Measurements from ENCODE around the gene OR10H2.
A peak's percentile ranks its signal among the peaks of the same experiment; 100 is the strongest.
"Not testable (repeated sequence)": the region's sequence is repeated elsewhere in the genome, so short reads cannot be mapped to it uniquely, and the experiment has no call there.

OR10H2 gene, protein sequence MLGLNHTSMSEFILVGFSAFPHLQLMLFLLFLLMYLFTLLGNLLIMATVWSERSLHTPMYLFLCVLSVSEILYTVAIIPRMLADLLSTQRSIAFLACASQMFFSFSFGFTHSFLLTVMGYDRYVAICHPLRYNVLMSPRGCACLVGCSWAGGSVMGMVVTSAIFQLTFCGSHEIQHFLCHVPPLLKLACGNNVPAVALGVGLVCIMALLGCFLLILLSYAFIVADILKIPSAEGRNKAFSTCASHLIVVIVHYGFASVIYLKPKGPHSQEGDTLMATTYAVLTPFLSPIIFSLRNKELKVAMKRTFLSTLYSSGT

DNA sequence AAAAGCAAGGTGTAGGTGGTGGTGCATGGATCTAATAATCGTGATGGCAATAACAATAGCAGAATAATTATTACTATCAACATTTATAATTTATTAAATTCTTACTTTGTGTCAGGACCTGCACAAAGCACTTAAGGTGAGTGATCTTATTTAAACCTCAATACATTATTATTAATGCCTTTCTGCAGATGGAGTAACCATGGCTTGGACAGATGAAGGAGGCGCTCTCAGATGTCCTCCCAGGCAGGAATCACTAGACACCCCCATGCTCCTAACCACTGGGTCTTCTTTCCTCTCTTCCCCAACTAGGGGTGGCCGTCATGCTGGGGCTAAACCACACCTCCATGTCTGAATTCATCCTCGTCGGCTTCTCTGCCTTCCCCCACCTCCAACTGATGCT, at the start of gene OR10H2:
Gene OR10H2 (plus strand): TSS at position 301 of the 400 bp plus-strand sequence. CDS start 20 bp downstream, at position 321.
- Histone ChIP-seq H3K9ac (ENCODE audit: low read length) (no peak within 1 kb of the TSS), H3K9me3 (ENCODE audit: control insufficient read depth, low read length) (no peaks in the 10 kb centered on the region), H3K4me3 (ENCODE audit: low read length) (no peak within 1 kb of the TSS), H3K4me1 (ENCODE audit: control insufficient read depth, insufficient read depth, low read length) (no peaks in the 10 kb centered on the region), H3K27me3 (replicated peaks; ENCODE audit: control insufficient read depth, insufficient read depth, low read length) (no peaks in the 10 kb centered on the region), H3K36me3 (ENCODE audit: control insufficient read depth, insufficient read depth, low read length, severe bottlenecking) (no peaks in the 10 kb centered on the region)
- DNase-seq (ENCODE audit: low read depth), result no peak

DNA sequence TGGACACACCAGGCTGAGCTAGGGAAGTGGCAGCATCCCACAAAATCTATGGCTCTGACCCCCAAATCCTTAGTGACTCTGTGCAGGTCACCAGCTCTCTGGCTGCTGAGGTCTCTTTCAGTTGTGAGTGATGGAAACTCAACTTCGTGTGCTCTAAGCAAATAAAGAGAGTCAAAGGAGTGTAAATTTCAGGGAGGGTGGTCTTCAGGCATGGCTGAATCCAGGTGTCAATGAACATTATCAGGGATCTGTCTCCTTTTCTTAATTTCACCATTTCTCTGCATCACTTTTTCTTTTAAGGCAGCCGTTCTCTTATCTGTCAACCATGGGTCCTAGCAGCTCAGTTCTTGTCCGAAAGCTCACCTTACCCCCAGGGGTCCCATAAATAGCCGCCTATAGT, 48.7 kb upstream of the OR10H2 start:
- Histone ChIP-seq H3K9ac (ENCODE audit: low read length) (no peak overlapping the region), H3K27me3 (replicated peaks; ENCODE audit: control insufficient read depth, insufficient read depth, low read length) (no peaks in the 10 kb centered on the region), H3K36me3 (ENCODE audit: control insufficient read depth, insufficient read depth, low read length, severe bottlenecking) (peaks cover 30% of the 10 kb centered on the region), H3K9me3 (ENCODE audit: control insufficient read depth, low read length) (no peaks in the 10 kb centered on the region), H3K4me3 (ENCODE audit: low read length) (no peak overlapping the region), H3K4me1 (ENCODE audit: control insufficient read depth, insufficient read depth, low read length) (peaks cover 4% of the 10 kb centered on the region)
- DNase-seq (ENCODE audit: low read depth), result no peak

DNA sequence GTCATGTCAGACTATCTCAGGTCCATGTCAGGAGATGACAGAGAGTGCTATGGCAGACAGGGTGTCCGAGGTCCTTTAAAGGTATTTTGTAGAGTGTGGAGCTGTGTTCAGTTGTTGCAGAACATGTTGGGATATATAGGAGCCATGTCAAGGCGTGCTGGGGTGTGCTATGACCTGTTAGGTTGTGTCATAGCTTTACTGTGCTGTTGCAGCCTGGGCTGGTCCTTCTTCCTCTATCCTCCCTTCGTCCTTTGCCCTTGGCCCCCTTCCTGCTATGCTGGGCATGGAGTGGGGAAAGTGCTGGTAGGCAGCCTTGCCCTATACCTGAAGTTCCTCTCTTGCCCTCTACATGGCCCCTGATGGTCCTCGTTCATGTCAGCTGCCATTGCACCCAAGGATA, 48.0 kb upstream of the OR10H2 start:
- H3K9ac ChIP-seq (ENCODE audit: low read length); H3K9me3 ChIP-seq (ENCODE audit: control insufficient read depth, low read length); DNase-seq (ENCODE audit: low read depth); H3K4me3 ChIP-seq (ENCODE audit: low read length); H3K4me1 ChIP-seq (ENCODE audit: control insufficient read depth, insufficient read depth, low read length); H3K27me3 ChIP-seq (replicated peaks; ENCODE audit: control insufficient read depth, insufficient read depth, low read length): not testable (repeated sequence)
- H3K36me3 ChIP-seq (ENCODE audit: control insufficient read depth, insufficient read depth, low read length, severe bottlenecking), result peaks cover 35% of the 10 kb centered on the region

DNA sequence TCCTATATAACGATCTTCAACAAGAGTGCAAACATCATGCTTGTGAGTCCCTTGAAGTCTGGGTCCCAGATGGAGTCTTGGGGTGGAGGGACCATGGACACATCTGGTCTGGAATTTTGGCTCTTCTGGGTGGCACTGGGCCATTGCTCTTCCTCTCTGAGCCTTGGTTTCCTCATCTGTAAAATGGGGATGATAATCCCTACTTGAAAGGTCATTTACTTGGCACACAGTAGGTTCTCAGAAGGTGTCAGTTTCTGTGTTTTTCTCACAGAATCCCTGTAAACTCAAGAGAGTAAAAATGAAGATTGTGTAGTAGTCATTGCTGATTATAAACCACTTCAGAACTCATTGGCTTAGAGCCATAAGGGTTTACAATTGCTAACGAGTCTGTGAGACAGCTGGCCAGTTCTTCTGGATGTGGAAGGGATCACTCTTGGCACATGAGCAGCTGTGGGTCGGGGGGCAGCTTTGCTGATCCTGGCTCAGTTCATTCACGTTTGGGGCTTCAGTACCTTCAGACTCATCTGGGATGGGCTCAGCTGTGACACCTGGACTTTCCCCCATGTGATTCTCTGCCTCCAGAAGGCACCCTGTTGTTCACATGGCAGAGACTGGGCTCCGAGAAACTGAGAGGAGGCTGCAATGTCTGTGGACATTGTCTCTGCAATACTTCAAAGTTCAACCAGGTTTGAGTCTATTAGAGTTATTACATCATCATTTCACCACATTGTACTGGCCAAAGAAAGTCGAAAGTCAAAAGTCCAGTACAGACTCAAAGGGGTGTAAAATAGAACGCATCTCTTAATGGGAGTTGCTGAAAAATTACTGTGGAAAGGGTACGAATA, 47.1 kb upstream of the OR10H2 start:
- Histone ChIP-seq H3K9me3 (ENCODE audit: control insufficient read depth, low read length) (no peaks in the 10 kb centered on the region), H3K4me3 (ENCODE audit: low read length) (no peak overlapping the region), H3K27me3 (replicated peaks; ENCODE audit: control insufficient read depth, insufficient read depth, low read length) (no peaks in the 10 kb centered on the region), H3K4me1 (ENCODE audit: control insufficient read depth, insufficient read depth, low read length) (no peaks in the 10 kb centered on the region), H3K36me3 (ENCODE audit: control insufficient read depth, insufficient read depth, low read length, severe bottlenecking) (peaks cover 38% of the 10 kb centered on the region), H3K9ac (ENCODE audit: low read length) (no peak overlapping the region)
- no peak for DNase-seq (ENCODE audit: low read depth)

DNA sequence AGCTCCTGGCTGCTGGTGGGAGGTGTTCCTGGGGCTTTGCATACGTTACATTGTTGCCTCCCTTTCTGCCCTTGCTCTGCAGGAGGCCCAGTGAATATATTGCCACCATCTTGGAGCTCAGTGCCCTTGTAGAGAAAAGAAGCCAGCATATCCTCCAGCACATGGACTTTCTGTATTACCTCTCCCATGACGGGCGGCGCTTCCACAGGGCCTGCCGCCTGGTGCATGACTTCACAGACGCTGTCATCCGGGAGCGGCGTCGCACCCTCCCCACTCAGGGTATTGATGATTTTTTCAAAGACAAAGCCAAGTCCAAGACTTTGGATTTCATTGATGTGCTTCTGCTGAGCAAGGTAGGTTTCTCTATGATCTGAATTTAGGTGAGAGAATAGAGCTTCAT, 44.4 kb upstream of the OR10H2 start:
- H3K4me1 ChIP-seq (ENCODE audit: control insufficient read depth, insufficient read depth, low read length), result no peaks in the 10 kb centered on the region
- no peak overlapping the region for H3K4me3 ChIP-seq (ENCODE audit: low read length)
- peaks cover 12% of the 10 kb centered on the region for H3K9me3 ChIP-seq (ENCODE audit: control insufficient read depth, low read length)
- peaks cover 55% of the 10 kb centered on the region for H3K36me3 ChIP-seq (ENCODE audit: control insufficient read depth, insufficient read depth, low read length, severe bottlenecking)
- no peak for DNase-seq (ENCODE audit: low read depth)
- no peak overlapping the region for H3K9ac ChIP-seq (ENCODE audit: low read length)
- no peaks in the 10 kb centered on the region for H3K27me3 ChIP-seq (replicated peaks; ENCODE audit: control insufficient read depth, insufficient read depth, low read length)

DNA sequence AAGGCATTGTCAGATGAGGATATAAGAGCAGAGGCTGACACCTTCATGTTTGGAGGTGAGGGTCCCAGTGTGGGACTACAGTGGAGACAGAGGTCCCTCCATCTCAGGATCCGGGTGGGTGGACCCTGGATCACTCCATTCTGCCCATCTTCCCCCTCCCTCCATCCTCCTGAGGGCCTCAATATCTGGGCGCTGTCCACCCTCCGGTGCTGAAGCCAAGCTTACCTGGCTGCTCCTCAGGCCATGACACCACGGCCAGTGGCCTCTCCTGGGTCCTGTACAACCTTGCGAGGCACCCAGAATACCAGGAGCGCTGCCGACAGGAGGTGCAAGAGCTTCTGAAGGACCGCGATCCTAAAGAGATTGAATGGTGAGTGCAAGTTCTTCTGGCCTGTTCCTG, 43.0 kb upstream of the OR10H2 start:
- H3K4me1 ChIP-seq (ENCODE audit: control insufficient read depth, insufficient read depth, low read length), result no peaks in the 10 kb centered on the region
- no peaks in the 10 kb centered on the region for H3K27me3 ChIP-seq (replicated peaks; ENCODE audit: control insufficient read depth, insufficient read depth, low read length)
- H3K9ac ChIP-seq (ENCODE audit: low read length), result no peak overlapping the region
- DNase-seq (ENCODE audit: low read depth), result no peak
- peaks cover 20% of the 10 kb centered on the region for H3K9me3 ChIP-seq (ENCODE audit: control insufficient read depth, low read length)
- H3K4me3 ChIP-seq (ENCODE audit: low read length), result no peak overlapping the region
- peaks cover 55% of the 10 kb centered on the region for H3K36me3 ChIP-seq (ENCODE audit: control insufficient read depth, insufficient read depth, low read length, severe bottlenecking)

DNA sequence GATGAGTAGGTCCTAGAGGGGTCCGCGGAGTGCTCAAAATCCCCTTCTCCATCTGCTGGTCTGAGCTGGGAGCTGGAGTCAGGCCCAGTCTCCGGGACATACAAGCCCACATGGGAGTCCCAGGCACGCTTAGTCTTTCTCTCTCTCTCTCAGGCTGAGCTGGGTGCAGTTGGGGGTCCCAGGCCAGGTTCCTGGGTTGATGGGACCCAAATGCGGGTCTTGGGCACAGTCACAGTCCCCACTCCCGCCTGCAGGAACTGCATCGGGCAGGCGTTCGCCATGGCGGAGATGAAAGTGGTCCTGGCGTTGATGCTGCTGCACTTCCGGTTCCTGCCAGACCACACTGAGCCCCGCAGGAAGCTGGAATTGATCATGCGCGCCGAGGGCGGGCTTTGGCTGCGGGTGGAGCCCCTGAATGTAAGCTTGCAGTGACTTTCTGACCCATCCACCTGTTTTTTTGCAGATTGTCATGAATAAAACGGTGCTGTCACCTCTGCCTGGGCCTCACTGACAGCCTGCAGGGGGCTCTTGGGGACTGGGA, 31.1 kb upstream of the OR10H2 start:
- Histone ChIP-seq H3K4me1 (ENCODE audit: control insufficient read depth, insufficient read depth, low read length) (no peaks in the 10 kb centered on the region), H3K9ac (ENCODE audit: low read length) (no peak overlapping the region), H3K36me3 (ENCODE audit: control insufficient read depth, insufficient read depth, low read length, severe bottlenecking) (peaks cover 3% of the 10 kb centered on the region), H3K9me3 (ENCODE audit: control insufficient read depth, low read length) (peaks cover 5% of the 10 kb centered on the region), H3K27me3 (replicated peaks; ENCODE audit: control insufficient read depth, insufficient read depth, low read length) (no peaks in the 10 kb centered on the region), H3K4me3 (ENCODE audit: low read length) (no peak overlapping the region)
- no peak for DNase-seq (ENCODE audit: low read depth)

DNA sequence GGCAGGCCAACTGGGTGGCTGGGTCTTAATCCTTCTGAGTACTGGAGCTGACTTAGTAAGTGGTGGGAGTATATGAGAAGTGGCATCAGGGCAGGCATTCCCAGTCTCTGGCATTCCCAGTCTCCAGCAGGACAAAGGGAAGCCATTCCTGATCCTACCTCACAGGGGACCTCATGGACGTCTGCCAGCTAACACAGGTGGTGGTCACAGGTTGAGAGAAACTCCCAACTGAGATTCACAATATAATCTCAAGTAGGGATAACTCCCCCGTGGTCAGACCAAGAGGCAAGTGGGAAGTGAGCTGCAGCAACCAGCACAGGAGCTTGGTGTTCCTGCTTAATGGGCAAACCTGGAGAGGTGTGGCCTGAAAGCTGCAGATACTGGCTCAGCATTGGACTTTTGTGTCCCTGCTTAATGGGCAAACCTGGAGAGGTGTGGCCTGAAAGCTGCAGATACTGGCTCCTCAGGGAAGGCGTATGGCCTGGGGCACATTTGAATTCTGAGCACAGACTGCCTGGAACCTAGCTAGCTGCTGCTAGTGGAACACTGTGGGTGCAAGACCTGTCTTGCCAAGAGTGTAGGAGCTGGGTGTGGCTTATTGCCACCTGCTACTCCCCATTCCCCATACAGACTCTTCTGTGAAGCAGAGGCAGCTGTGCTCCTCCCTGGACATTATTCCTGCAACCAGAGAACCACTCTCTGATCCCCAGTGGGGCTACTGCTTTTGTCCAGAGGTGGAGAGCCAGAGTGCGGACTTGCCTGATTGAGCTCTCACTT, 25.9 kb upstream of the OR10H2 start:
- Histone ChIP-seq H3K4me1 (ENCODE audit: control insufficient read depth, insufficient read depth, low read length) (no peaks in the 10 kb centered on the region), H3K27me3 (replicated peaks; ENCODE audit: control insufficient read depth, insufficient read depth, low read length) (no peaks in the 10 kb centered on the region), H3K4me3 (ENCODE audit: low read length) (no peak overlapping the region), H3K9ac (ENCODE audit: low read length) (no peak overlapping the region), H3K36me3 (ENCODE audit: control insufficient read depth, insufficient read depth, low read length, severe bottlenecking) (peaks cover 3% of the 10 kb centered on the region), H3K9me3 (ENCODE audit: control insufficient read depth, low read length) (peaks cover 5% of the 10 kb centered on the region)
- DNase-seq (ENCODE audit: low read depth), result no peak

DNA sequence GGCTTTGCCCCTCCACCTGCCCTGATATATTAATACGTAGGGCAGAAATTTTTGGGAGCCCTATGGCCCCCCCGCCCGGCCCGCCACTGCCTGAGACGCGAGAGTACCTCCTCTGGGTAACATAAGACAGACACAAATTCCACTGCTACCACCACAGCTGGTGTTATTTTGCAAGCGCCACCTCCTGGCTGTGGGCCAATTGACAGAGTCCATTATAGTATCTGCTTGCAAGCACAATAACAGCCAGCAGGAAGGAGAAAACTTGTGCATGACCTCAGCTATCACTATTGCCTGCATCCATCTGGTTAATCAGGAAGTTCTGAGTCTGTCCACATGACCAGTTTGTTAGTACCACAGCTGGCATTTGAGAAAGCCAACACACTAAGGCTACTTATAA, 25.3 kb upstream of the OR10H2 start:
- peak; percentile 62 for DNase-seq (ENCODE audit: low read depth)
- H3K9me3 ChIP-seq (ENCODE audit: control insufficient read depth, low read length), result peaks cover 5% of the 10 kb centered on the region

DNA sequence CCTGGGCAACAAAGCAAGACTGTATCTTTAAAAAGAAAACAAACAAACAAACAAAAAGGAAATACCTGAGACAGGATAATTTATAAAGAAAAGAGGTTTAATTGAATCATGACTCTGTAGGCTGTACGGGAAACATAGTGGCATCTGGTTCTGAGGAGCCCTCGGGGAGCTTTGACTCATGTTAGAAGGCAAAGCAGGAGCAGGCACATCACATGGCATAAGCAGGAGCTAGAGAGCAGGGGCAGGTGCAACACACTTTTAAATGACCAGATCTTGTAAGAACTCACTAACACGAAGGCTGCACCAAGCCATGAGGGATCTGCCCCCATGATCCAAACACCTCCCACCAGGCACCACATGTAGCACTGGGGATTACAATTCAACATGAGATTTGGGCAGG, 13.2 kb upstream of the OR10H2 start:
- H3K4me3 ChIP-seq (ENCODE audit: low read length), result no peak overlapping the region
- peaks cover 6% of the 10 kb centered on the region for H3K9me3 ChIP-seq (ENCODE audit: control insufficient read depth, low read length)

More for the DNA sequence above, 25.3 kb upstream of the OR10H2 start:
- Histone ChIP-seq H3K4me3 (ENCODE audit: low read length) (no peak overlapping the region), H3K27me3 (replicated peaks; ENCODE audit: control insufficient read depth, insufficient read depth, low read length) (no peaks in the 10 kb centered on the region), H3K4me1 (ENCODE audit: control insufficient read depth, insufficient read depth, low read length) (no peaks in the 10 kb centered on the region), H3K9ac (ENCODE audit: low read length) (no peak overlapping the region), H3K36me3 (ENCODE audit: control insufficient read depth, insufficient read depth, low read length, severe bottlenecking) (peaks cover 3% of the 10 kb centered on the region)

DNA sequence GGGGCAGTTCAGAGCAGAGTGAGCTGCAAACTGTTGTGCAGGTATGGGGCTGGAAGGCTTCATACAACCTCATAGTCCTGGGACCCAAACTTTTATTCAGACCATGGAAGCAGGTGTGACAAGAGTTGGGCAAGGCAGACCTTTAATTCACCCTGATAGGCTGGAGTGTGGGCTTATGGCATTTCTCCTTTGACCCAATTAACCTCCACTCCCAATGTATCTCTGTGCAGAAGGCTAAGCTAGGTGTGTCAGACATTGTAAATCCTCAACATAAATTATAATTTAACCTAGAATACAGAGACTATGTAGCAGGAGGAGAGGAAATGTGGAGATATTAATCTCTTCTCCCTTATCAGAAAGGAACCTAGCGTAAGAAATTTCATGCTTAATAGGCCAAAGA, 12.2 kb upstream of the OR10H2 start:
- DNase-seq (ENCODE audit: low read depth), result no peak
- no peak overlapping the region for H3K4me3 ChIP-seq (ENCODE audit: low read length)
- H3K27me3 ChIP-seq (replicated peaks; ENCODE audit: control insufficient read depth, insufficient read depth, low read length), result no peaks in the 10 kb centered on the region
- peaks cover 6% of the 10 kb centered on the region for H3K9me3 ChIP-seq (ENCODE audit: control insufficient read depth, low read length)
- no peaks in the 10 kb centered on the region for H3K36me3 ChIP-seq (ENCODE audit: control insufficient read depth, insufficient read depth, low read length, severe bottlenecking)
- no peak overlapping the region for H3K9ac ChIP-seq (ENCODE audit: low read length)
- no peaks in the 10 kb centered on the region for H3K4me1 ChIP-seq (ENCODE audit: control insufficient read depth, insufficient read depth, low read length)

More for the DNA sequence above, 13.2 kb upstream of the OR10H2 start:
- Histone ChIP-seq H3K9ac (ENCODE audit: low read length) (no peak overlapping the region), H3K4me1 (ENCODE audit: control insufficient read depth, insufficient read depth, low read length) (no peaks in the 10 kb centered on the region), H3K36me3 (ENCODE audit: control insufficient read depth, insufficient read depth, low read length, severe bottlenecking) (no peaks in the 10 kb centered on the region), H3K27me3 (replicated peaks; ENCODE audit: control insufficient read depth, insufficient read depth, low read length) (no peaks in the 10 kb centered on the region)
- DNase-seq (ENCODE audit: low read depth), result no peak
